ENCODE measurements around the gene MYO18B.

Gene MYO18B

GRCh38 chr22:25712661-25713400 is 29.2 kb upstream of the MYO18B start:
- Histone ChIP-seq H3K9ac (ENCODE audit: insufficient read length, low read depth) (no peak overlapping the region), H3K36me3 (ENCODE audit: insufficient read depth, insufficient read length, low read length) (no peaks in the 10 kb centered on the region), H3K4me1 (ENCODE audit: insufficient read depth, insufficient read length) (peaks cover 3% of the 10 kb centered on the region), H3K9me3 (ENCODE audit: insufficient read depth, low read length) (no peaks in the 10 kb centered on the region), H3K27me3 (ENCODE audit: insufficient read depth, insufficient read length) (no peaks in the 10 kb centered on the region), H3K4me3 (ENCODE audit: insufficient read length, low read depth) (no peak overlapping the region)
- DNase-seq (ENCODE audit: low read depth, low spot score): no peak
- no peak for TF ChIP-seq SUZ12 (IDR thresholded peaks at IDR 0.05; ENCODE audit: extremely low read depth, insufficient read depth, insufficient read length)
- no peak for TF ChIP-seq ZNF274 (IDR thresholded peaks at IDR 0.05; ENCODE audit: low read depth, low read length)
- TF ChIP-seq YY1 (IDR thresholded peaks at IDR 0.05; ENCODE audit: insufficient read depth, insufficient read length): no peak

GRCh38 chr22:25714070-25714469 is 27.9 kb upstream of the MYO18B start:
- H3K27me3 ChIP-seq (ENCODE audit: insufficient read depth, insufficient read length): no peaks in the 10 kb centered on the region
- TF ChIP-seq SUZ12 (IDR thresholded peaks at IDR 0.05; ENCODE audit: extremely low read depth, insufficient read depth, insufficient read length) (no peak), YY1 (IDR thresholded peaks at IDR 0.05; ENCODE audit: insufficient read depth, insufficient read length) (no peak), ZNF274 (IDR thresholded peaks at IDR 0.05; ENCODE audit: low read depth, low read length) (no peak)
- H3K9ac ChIP-seq (ENCODE audit: insufficient read length, low read depth): no peak overlapping the region
- H3K4me3 ChIP-seq (ENCODE audit: insufficient read length, low read depth): no peak overlapping the region
- H3K36me3 ChIP-seq (ENCODE audit: insufficient read depth, insufficient read length, low read length): no peaks in the 10 kb centered on the region
- H3K4me1 ChIP-seq (ENCODE audit: insufficient read depth, insufficient read length): no peaks in the 10 kb centered on the region
- DNase-seq (ENCODE audit: low read depth, low spot score): no peak
- H3K9me3 ChIP-seq (ENCODE audit: insufficient read depth, low read length): no peaks in the 10 kb centered on the region

- Histone ChIP-seq H3K36me3 (ENCODE audit: insufficient read depth, insufficient read length, low read length) (no peaks in the 10 kb centered on the region), H3K27me3 (ENCODE audit: insufficient read depth, insufficient read length) (no peaks in the 10 kb centered on the region), H3K4me3 (ENCODE audit: insufficient read length, low read depth) (no peak overlapping the region), H3K4me1 (ENCODE audit: insufficient read depth, insufficient read length) (no peaks in the 10 kb centered on the region), H3K9ac (ENCODE audit: insufficient read length, low read depth) (no peak overlapping the region), H3K9me3 (ENCODE audit: insufficient read depth, low read length) (no peaks in the 10 kb centered on the region)
- TF ChIP-seq ZNF274 (IDR thresholded peaks at IDR 0.05; ENCODE audit: low read depth, low read length): no peak
- TF ChIP-seq SUZ12 (IDR thresholded peaks at IDR 0.05; ENCODE audit: extremely low read depth, insufficient read depth, insufficient read length): no peak
- TF ChIP-seq YY1 (IDR thresholded peaks at IDR 0.05; ENCODE audit: insufficient read depth, insufficient read length): no peak
- no peak for DNase-seq (ENCODE audit: low read depth, low spot score)
Observed at GRCh38 chr22:25714739-25715138, 27.2 kb upstream of the MYO18B start.

- H3K36me3 ChIP-seq (ENCODE audit: insufficient read depth, insufficient read length, low read length): no peaks in the 10 kb centered on the region
- no peaks in the 10 kb centered on the region for H3K4me1 ChIP-seq (ENCODE audit: insufficient read depth, insufficient read length)
- TF ChIP-seq ZNF274 (IDR thresholded peaks at IDR 0.05; ENCODE audit: low read depth, low read length): no peak
- TF ChIP-seq SUZ12 (IDR thresholded peaks at IDR 0.05; ENCODE audit: extremely low read depth, insufficient read depth, insufficient read length): no peak
- TF ChIP-seq YY1 (IDR thresholded peaks at IDR 0.05; ENCODE audit: insufficient read depth, insufficient read length): no peak
- H3K27me3 ChIP-seq (ENCODE audit: insufficient read depth, insufficient read length): no peaks in the 10 kb centered on the region
- no peak overlapping the region for H3K9ac ChIP-seq (ENCODE audit: insufficient read length, low read depth)
- no peaks in the 10 kb centered on the region for H3K9me3 ChIP-seq (ENCODE audit: insufficient read depth, low read length)
- no peak overlapping the region for H3K4me3 ChIP-seq (ENCODE audit: insufficient read length, low read depth)
- DNase-seq (ENCODE audit: low read depth, low spot score): no peak
Observed at GRCh38 chr22:25716637-25717036, 25.4 kb upstream of the MYO18B start.

- no peak overlapping the region for H3K9ac ChIP-seq (ENCODE audit: insufficient read length, low read depth)
- DNase-seq (ENCODE audit: low read depth, low spot score): no peak
- no peaks in the 10 kb centered on the region for H3K27me3 ChIP-seq (ENCODE audit: insufficient read depth, insufficient read length)
- no peak for TF ChIP-seq SUZ12 (IDR thresholded peaks at IDR 0.05; ENCODE audit: extremely low read depth, insufficient read depth, insufficient read length)
- TF ChIP-seq ZNF274 (IDR thresholded peaks at IDR 0.05; ENCODE audit: low read depth, low read length): no peak
- no peak for TF ChIP-seq YY1 (IDR thresholded peaks at IDR 0.05; ENCODE audit: insufficient read depth, insufficient read length)
- H3K4me3 ChIP-seq (ENCODE audit: insufficient read length, low read depth): no peak overlapping the region
- no peaks in the 10 kb centered on the region for H3K4me1 ChIP-seq (ENCODE audit: insufficient read depth, insufficient read length)
- H3K36me3 ChIP-seq (ENCODE audit: insufficient read depth, insufficient read length, low read length): no peaks in the 10 kb centered on the region
- no peaks in the 10 kb centered on the region for H3K9me3 ChIP-seq (ENCODE audit: insufficient read depth, low read length)
Observed at GRCh38 chr22:25718135-25718840, 23.7 kb upstream of the MYO18B start.

GRCh38 chr22:25722223-25722622 is 19.8 kb upstream of the MYO18B start:
- no peak for DNase-seq (ENCODE audit: low read depth, low spot score)
- Histone ChIP-seq H3K9ac (ENCODE audit: insufficient read length, low read depth) (no peak overlapping the region), H3K4me1 (ENCODE audit: insufficient read depth, insufficient read length) (no peaks in the 10 kb centered on the region)

GRCh38 chr22:25722626-25723025 is 19.4 kb upstream of the MYO18B start:
- no peak overlapping the region for H3K9ac ChIP-seq (ENCODE audit: insufficient read length, low read depth)
- no peak for DNase-seq (ENCODE audit: low read depth, low spot score)
- no peak for TF ChIP-seq YY1 (IDR thresholded peaks at IDR 0.05; ENCODE audit: insufficient read depth, insufficient read length)
- TF ChIP-seq ZNF274 (IDR thresholded peaks at IDR 0.05; ENCODE audit: low read depth, low read length): no peak
- no peak for TF ChIP-seq SUZ12 (IDR thresholded peaks at IDR 0.05; ENCODE audit: extremely low read depth, insufficient read depth, insufficient read length)

More at GRCh38 chr22:25722223-25722622, 19.8 kb upstream of the MYO18B start:
- TF ChIP-seq SUZ12 (IDR thresholded peaks at IDR 0.05; ENCODE audit: extremely low read depth, insufficient read depth, insufficient read length) (no peak), YY1 (IDR thresholded peaks at IDR 0.05; ENCODE audit: insufficient read depth, insufficient read length) (no peak), ZNF274 (IDR thresholded peaks at IDR 0.05; ENCODE audit: low read depth, low read length) (no peak)
- Histone ChIP-seq H3K36me3 (ENCODE audit: insufficient read depth, insufficient read length, low read length) (no peaks in the 10 kb centered on the region), H3K4me3 (ENCODE audit: insufficient read length, low read depth) (no peak overlapping the region), H3K9me3 (ENCODE audit: insufficient read depth, low read length) (no peaks in the 10 kb centered on the region), H3K27me3 (ENCODE audit: insufficient read depth, insufficient read length) (no peaks in the 10 kb centered on the region)

More at GRCh38 chr22:25722626-25723025, 19.4 kb upstream of the MYO18B start:
- H3K4me1 ChIP-seq (ENCODE audit: insufficient read depth, insufficient read length): no peaks in the 10 kb centered on the region
- no peaks in the 10 kb centered on the region for H3K36me3 ChIP-seq (ENCODE audit: insufficient read depth, insufficient read length, low read length)
- no peaks in the 10 kb centered on the region for H3K9me3 ChIP-seq (ENCODE audit: insufficient read depth, low read length)
- H3K27me3 ChIP-seq (ENCODE audit: insufficient read depth, insufficient read length): no peaks in the 10 kb centered on the region
- no peak overlapping the region for H3K4me3 ChIP-seq (ENCODE audit: insufficient read length, low read depth)
